Suppressor macrophage treated with lipopolysaccharide for 4 hours (primary cell): ENCODE measurements around the gene FRK.
A peak's percentile ranks its signal among the peaks of the same experiment; 100 is the strongest.
"Not testable (repeated sequence)": the region's sequence is repeated elsewhere in the genome, so short reads cannot be mapped to it uniquely, and the experiment has no call there.

Source experiments
- DNase-seq: peaks from one replicate; pipeline ENCODE4 v3.0.0-alpha.2; 2020

FRK gene

GRCh38 chr6:116060572-116061283 lies at the start of gene FRK:
Gene FRK (minus strand): TSS chr6:116060891. CDS start chr6:116060311, 580 bp downstream.
- no peak for DNase-seq

DNA sequence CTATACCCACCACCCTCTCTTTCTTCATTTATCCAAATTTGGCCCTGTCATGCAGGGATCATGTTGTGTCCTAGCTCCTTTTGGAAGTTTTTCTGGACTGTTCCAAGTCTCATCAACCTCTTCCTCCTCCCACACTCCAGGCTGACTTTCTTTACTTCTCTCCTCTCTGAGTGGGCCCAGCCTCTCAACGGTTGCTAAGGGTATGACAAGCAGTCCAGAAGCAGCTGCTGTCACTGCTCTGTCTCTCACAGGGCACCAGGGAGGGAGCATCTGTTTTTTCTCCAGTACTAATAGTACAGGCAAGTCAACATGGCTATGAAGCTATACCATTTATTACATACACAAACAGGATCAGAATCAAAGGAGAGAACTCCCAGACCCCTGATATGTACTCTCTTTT lies 48.1 kb upstream of the FRK start:
- DNase-seq, result no peak

GRCh38 chr6:116106146-116106545 lies 45.5 kb upstream of the FRK start:
- no peak for DNase-seq

- DNase-seq, result no peak
Observed at GRCh38 chr6:116105247-116105646, 44.6 kb upstream of the FRK start.

GRCh38 chr6:116104636-116105035 lies 43.9 kb upstream of the FRK start:
- no peak for DNase-seq

DNA sequence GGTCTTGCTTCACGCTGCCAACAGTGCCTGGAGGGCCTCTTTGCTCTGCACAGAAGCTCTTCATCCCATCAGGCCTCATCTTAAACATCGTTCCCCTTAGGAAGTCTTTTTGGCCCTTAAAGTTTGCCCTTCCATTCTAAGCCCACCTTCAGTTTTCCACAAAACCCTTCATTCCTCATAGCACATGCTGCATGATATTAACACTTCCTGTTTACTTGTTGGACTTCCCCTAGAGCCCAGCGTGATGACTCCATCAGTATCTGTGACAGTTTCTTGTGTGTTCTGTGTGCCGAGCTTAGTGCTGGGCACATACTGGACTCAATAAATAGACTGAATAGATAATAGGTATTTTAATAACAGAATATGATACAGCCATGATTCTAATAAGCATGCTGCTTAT lies 42.2 kb upstream of the FRK start:
- DNase-seq, result peak; percentile 42

- no peak for DNase-seq
Observed at GRCh38 chr6:116101790-116102189, 41.1 kb upstream of the FRK start.

- no peak for DNase-seq
Observed at GRCh38 chr6:116101302-116101718, 40.6 kb upstream of the FRK start.

GRCh38 chr6:116100419-116101301 lies 40.0 kb upstream of the FRK start, which contains the start of gene NT5DC1:
Gene NT5DC1 (plus strand): TSS chr6:116100853. CDS start chr6:116100931, 78 bp downstream.
- peak; percentile 78 for DNase-seq

- DNase-seq, result no peak
Observed at GRCh38 chr6:116099036-116099435, 38.3 kb upstream of the FRK start.

- DNase-seq, result peak; percentile 31
Observed at GRCh38 chr6:116096979-116097816, 36.5 kb upstream of the FRK start.

DNA sequence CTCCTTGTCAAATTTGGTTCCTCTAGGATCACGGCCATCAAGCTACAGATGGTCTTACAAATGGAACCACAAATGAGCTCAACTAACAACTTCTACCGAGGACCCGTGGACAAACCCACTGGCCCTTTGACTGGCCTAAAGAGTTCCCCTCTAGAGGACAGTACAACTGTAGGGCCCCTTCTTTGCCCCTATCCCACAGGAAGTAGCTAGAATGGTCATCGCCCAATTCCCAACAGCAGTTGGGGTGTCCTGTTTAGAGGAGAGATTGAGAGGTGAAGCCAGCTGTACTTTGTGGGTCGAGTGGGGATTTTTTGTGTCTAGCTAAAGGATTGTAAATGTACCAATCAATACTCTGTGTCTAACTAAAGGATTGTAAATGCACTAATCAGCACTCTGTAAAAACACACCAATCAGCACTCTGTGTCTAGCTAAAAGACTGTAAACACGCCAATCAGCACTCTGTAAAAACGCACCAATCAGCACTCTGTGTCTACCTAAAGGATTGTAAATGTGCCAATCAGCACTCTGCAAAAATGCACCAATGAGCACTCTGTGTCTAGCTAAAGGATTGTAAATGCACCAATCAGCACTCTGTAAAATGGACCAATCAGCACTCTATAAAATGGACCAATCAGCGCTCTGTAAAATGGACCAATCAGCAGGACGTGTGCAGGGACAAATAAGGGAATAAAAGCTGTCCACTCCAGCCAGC lies 35.5 kb upstream of the FRK start:
- DNase-seq, result not testable (repeated sequence)

GRCh38 chr6:116094041-116094440 lies 33.4 kb upstream of the FRK start:
- no peak for DNase-seq

- no peak for DNase-seq
Observed at GRCh38 chr6:116090251-116090650, 29.6 kb upstream of the FRK start.

DNA sequence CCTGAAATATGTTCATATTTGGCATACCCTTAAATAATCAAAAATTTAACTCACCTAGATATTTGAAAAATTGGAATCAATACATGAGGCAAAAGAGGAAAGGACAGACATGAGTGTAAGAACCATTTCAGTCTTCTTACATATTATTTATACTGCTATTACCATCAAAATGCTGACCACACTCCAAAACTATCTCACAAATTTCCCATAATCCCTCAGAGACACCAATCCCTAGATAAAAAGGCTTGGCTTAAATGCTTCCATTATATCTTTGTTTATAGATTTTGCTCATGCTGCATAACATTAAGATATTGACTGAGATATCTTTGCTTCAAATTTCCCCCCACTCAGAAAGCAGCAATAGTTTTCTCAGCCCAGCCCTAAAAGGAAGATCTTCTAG lies 28.3 kb upstream of the FRK start:
- DNase-seq, result no peak

DNA sequence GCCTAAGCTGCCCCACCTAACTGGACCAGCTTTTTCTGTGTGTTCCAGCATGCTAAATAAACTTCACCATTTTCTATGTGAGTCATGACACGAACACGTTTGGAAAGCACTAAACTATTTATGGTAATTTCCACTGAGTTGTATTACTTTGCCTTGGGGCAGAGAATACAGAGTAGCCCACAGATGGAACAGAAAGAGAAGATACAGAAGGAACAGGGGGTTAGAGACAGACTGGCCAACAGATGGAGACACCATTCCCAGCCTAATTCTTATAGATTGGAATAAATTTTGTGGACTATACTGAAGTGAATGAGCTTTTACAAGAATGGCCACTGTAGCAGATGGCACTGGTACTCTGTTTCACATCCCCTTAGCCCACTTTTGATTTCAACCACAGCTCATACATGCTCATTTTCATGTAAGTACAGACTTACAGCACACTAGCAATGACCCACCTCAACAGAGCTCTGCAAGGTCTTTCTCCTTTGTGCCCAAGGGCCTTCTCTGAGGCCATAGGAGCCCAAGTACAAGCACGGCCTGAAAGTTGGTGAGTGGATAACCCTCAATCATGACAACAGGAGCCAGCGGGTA lies 26.8 kb upstream of the FRK start:
- DNase-seq, result no peak

GRCh38 chr6:116084284-116084683 lies 23.6 kb upstream of the FRK start:
- DNase-seq, result no peak

- no peak for DNase-seq
Observed at GRCh38 chr6:116083052-116083451, 22.4 kb upstream of the FRK start.

DNA sequence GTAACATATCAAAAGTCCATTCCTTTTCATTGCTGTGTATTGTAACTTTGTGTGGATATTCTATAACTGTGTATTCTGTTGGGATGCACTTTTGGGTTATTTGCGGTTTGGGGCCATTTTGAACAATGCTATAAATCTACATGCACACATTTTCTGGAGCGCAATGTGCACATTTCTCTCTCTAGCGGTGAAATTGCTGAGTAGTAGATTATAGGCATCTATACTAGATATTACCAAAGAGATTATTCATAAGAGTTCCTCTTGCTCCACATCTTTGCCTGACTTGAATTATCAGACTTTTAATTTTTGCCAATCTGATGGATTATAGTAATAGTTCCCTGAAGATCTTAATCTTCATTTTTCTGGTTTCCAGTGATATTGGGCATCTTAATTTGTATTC lies 18.3 kb upstream of the FRK start:
- no peak for DNase-seq

- no peak for DNase-seq
Observed at GRCh38 chr6:116078522-116078921, 17.8 kb upstream of the FRK start.

DNA sequence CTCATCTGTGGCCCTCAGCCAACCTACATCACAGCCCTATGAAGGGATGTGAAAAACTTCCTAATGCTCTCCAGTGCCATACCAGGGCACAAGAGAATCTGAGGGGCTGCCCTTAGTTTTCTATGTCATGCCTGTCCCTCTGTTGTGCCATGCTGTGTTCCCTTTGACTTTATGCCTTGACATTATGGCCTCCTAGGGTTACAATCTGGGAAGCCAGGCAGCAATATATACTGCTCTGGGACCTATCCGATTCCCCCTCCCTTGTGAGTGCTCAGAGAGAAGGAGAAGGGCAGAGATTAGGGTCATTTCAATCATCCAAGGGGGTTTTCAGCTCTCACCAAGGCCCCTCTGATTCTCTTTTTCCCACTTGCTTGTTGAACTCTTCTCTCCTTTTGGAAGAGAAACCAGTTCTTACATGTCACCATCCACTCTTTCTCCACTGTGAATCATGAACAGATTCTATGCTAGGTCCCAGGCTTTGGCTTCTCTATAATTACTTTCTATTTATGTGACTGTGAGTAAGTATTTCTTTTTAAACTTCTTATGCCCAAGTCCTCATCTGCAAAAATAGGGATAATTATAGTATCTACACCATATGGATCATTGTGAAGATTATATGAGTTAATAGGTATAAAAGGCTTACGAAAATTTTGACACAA lies 14.2 kb upstream of the FRK start:
- DNase-seq, result no peak
